ENCODE results near the gene SLC6A9.

The SLC6A9 gene

GRCh38 chr1:44021581-44022321, 9.5 kb downstream of the SLC6A9 start:
- no peak for TF ChIP-seq CTCF (IDR thresholded peaks at IDR 0.05; ENCODE audit: low read length, missing control alignments)

GRCh38 chr1:44021156-44021555, 10.1 kb downstream of the SLC6A9 start:
- TF ChIP-seq CTCF (IDR thresholded peaks at IDR 0.05; ENCODE audit: low read length, missing control alignments), result no peak
- no peak for DNase-seq (ENCODE audit: low read depth)
- no peak overlapping the region for H3K4me3 ChIP-seq (replicated peaks; ENCODE audit: low read depth, low read length)

More at GRCh38 chr1:44021581-44022321, 9.5 kb downstream of the SLC6A9 start:
- H3K4me3 ChIP-seq (replicated peaks; ENCODE audit: low read depth, low read length), result no peak overlapping the region
- DNase-seq (ENCODE audit: low read depth), result no peak

- H3K4me3 ChIP-seq (replicated peaks; ENCODE audit: low read depth, low read length), result no peak overlapping the region
- no peak for TF ChIP-seq CTCF (IDR thresholded peaks at IDR 0.05; ENCODE audit: low read length, missing control alignments)
- DNase-seq (ENCODE audit: low read depth), result no peak
Observed at GRCh38 chr1:44020464-44020863, 10.8 kb downstream of the SLC6A9 start.

GRCh38 chr1:44019466-44019948, 11.8 kb downstream of the SLC6A9 start:
- DNase-seq (ENCODE audit: low read depth), result no peak
- TF ChIP-seq CTCF (IDR thresholded peaks at IDR 0.05; ENCODE audit: low read length, missing control alignments), result no peak
- no peak overlapping the region for H3K4me3 ChIP-seq (replicated peaks; ENCODE audit: low read depth, low read length)

GRCh38 chr1:44016890-44017400, 14.3 kb downstream of the SLC6A9 start:
- H3K4me3 ChIP-seq (replicated peaks; ENCODE audit: low read depth, low read length), result no peak overlapping the region
- DNase-seq (ENCODE audit: low read depth), result no peak
- no peak for TF ChIP-seq CTCF (IDR thresholded peaks at IDR 0.05; ENCODE audit: low read length, missing control alignments)

GRCh38 chr1:44016041-44016889, 15.0 kb downstream of the SLC6A9 start:
- H3K4me3 ChIP-seq (replicated peaks; ENCODE audit: low read depth, low read length), result no peak overlapping the region
- TF ChIP-seq CTCF (IDR thresholded peaks at IDR 0.05; ENCODE audit: low read length, missing control alignments), result no peak
- DNase-seq (ENCODE audit: low read depth), result no peak
